ENCODE data around the gene P2RX3.

DNA sequence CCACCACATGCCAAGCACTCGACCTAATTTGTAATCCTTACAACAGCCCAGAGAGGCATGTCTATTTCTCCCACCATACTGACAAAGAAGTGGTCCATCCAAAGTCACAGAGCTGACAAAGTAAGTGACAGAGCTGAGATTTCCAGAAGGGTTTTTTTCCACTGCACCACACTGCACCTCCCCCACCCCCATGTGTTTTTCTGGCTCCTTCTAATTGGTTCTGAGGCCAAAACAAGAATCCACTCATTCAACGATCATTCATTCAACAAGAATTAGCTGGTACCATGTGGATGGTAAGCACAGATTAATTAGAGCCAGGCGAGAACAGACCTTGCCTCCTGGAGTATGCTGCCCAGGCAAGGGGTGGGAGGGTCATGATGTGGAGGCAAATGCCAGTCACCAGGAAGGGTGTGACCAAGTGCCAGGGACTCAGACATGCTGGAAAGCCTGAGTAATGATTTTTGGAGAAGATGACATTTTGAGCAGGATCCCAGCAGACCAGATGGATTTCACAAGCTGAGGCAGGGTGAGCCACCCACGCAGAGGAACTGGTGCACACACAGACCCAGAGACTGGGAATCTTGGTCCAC, 67.2 kb downstream of the P2RX3 start:
- TF ChIP-seq, protein P1, sequence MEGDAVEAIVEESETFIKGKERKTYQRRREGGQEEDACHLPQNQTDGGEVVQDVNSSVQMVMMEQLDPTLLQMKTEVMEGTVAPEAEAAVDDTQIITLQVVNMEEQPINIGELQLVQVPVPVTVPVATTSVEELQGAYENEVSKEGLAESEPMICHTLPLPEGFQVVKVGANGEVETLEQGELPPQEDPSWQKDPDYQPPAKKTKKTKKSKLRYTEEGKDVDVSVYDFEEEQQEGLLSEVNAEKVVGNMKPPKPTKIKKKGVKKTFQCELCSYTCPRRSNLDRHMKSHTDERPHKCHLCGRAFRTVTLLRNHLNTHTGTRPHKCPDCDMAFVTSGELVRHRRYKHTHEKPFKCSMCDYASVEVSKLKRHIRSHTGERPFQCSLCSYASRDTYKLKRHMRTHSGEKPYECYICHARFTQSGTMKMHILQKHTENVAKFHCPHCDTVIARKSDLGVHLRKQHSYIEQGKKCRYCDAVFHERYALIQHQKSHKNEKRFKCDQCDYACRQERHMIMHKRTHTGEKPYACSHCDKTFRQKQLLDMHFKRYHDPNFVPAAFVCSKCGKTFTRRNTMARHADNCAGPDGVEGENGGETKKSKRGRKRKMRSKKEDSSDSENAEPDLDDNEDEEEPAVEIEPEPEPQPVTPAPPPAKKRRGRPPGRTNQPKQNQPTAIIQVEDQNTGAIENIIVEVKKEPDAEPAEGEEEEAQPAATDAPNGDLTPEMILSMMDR (IDR thresholded peaks at IDR 0.05), result no peak
- TF ChIP-seq POLR2AphosphoS5 (IDR thresholded peaks at IDR 0.05), result no peak
- TF ChIP-seq POLR2A (IDR thresholded peaks at IDR 0.05), result no peak

Measured in transverse colon (tissue), 4 donors.